GM12891 (cell line): ENCODE results near the gene MMP23B.

Source experiments
- POLR2A ChIP-seq: IDR thresholded peaks from 2 replicates; pipeline ENCODE4 v1.6.1; 2011; ENCODE audit warnings: low read depth, low read length, control low read depth
- POLR2AphosphoS5 ChIP-seq: IDR thresholded peaks from 2 replicates; pipeline ENCODE4 v1.6.1; 2011; ENCODE audit warnings: low read depth, low read length, control low read depth
- POU2F2 ChIP-seq: IDR thresholded peaks from 2 replicates; pipeline ENCODE4 v1.6.1; 2011; ENCODE audit warnings: low read depth, mild to moderate bottlenecking, control low read depth, low read length, moderate library complexity
- SPI1 ChIP-seq: IDR thresholded peaks from 2 replicates; pipeline ENCODE4 v1.6.1; 2011; ENCODE audit warnings: low read depth, low read length, control low read depth
- TAF1 ChIP-seq: IDR thresholded peaks from 2 replicates; pipeline ENCODE4 v1.6.1; 2011; ENCODE audit warnings: low read depth, low read length, control low read depth

GRCh38 chr1:1625404-1625775 is 6.6 kb upstream of the MMP23B start:
- no peak for TF ChIP-seq POLR2A
- TF ChIP-seq POLR2AphosphoS5, result no peak
- no peak for TF ChIP-seq TAF1
- no peak for TF ChIP-seq POU2F2
- no peak for TF ChIP-seq SPI1
